WTC11 (cell line): ENCODE results near the gene CWC15. TPM values are rescaled to one million over a fixed set of nuclear protein-coding genes. Genes with fewer than 3 reads are reported as not detected.

Experiments
- ATAC-seq: fragments of 200-7000 bp; cut with Tn5 transposase; 2 replicates; pipeline ENCODE4 v1.10.0; 2021; ENCODE audit warnings: mild to moderate bottlenecking, moderate library complexity
- CTCF ChIA-PET: fragments of 300-600 bp; sonication (Branson Sonifier 250); formaldehyde crosslinking; loops from one replicate; lab custom pipeline; 2021; ENCODE audit warnings: antibody characterized with exemption; lab: Charles Lee
- POLR2A ChIA-PET: fragments of 350-600 bp; sonication (Branson Sonifier 250); formaldehyde crosslinking; loops from one replicate; lab custom pipeline; 2021; ENCODE audit warnings: antibody characterized with exemption; lab: Charles Lee
- DNase-seq: peaks from one replicate; pipeline ENCODE4 v3.0.0; 2021; ENCODE audit warnings: low spot score
- H3K27ac Mint-ChIP-seq: 2 replicates; pipeline ENCODE4 v1.8.0; 2021; ENCODE audit warnings: mixed read lengths
- H3K27me3 Mint-ChIP-seq: 2 replicates; pipeline ENCODE4 v1.8.0; 2021; ENCODE audit warnings: low read depth, mild to moderate bottlenecking, moderate library complexity, mixed read lengths
- H3K36me3 Mint-ChIP-seq: 2 replicates; pipeline ENCODE4 v1.8.0; 2021; ENCODE audit warnings: mixed read lengths
- H3K4me1 Mint-ChIP-seq: 2 replicates; pipeline ENCODE4 v1.8.0; 2022; ENCODE audit warnings: mixed read lengths
- H3K4me3 Mint-ChIP-seq: 2 replicates; pipeline ENCODE4 v1.8.0; 2021; ENCODE audit warnings: mild to moderate bottlenecking, moderate library complexity, mixed read lengths
- H3K9me3 Mint-ChIP-seq: 2 replicates; pipeline ENCODE4 v1.8.0; 2021; ENCODE audit warnings: mixed read lengths
- ATF1 ChIP-seq: sonication (generic); formaldehyde crosslinking; IDR thresholded peaks from 2 replicates; pipeline ENCODE4 v1.8.1; 2023; ENCODE audit warnings: mild to moderate bottlenecking, moderate library complexity, missing genetic modification reagents
- CREB1 ChIP-seq: sonication (generic); formaldehyde crosslinking; IDR thresholded peaks from 2 replicates; pipeline ENCODE4 v1.8.0; 2023; ENCODE audit warnings: mild to moderate bottlenecking, missing genetic modification reagents
- ETV6 ChIP-seq: sonication (generic); formaldehyde crosslinking; IDR thresholded peaks from 2 replicates; pipeline ENCODE4 v1.8.1; 2022; ENCODE audit warnings: mild to moderate bottlenecking, missing genetic modification reagents
- FOXJ3 ChIP-seq: sonication (generic); formaldehyde crosslinking; IDR thresholded peaks from 2 replicates; pipeline ENCODE4 v1.9.0; 2021; ENCODE audit warnings: missing genetic modification reagents, mild to moderate bottlenecking, borderline replicate concordance
- FOXP1 ChIP-seq: sonication (generic); formaldehyde crosslinking; IDR thresholded peaks from 2 replicates; pipeline ENCODE4 v1.8.0; 2022; ENCODE audit warnings: missing genetic modification reagents, mild to moderate bottlenecking, moderate library complexity, borderline replicate concordance
- GRHL2 ChIP-seq: fragments of 250-450 bp; sonication (Bioruptor Pico); IDR thresholded peaks from 2 replicates; pipeline ENCODE4 v1.8.0; 2022; ENCODE audit warnings: mild to moderate bottlenecking, moderate library complexity; ENCODE audit not compliant: insufficient replicate concordance, severe bottlenecking
- PRRX2 ChIP-seq: fragments of 250-450 bp; sonication (Bioruptor Pico); IDR thresholded peaks from 2 replicates; pipeline ENCODE4 v1.8.0; 2021; ENCODE audit warnings: mild to moderate bottlenecking
- RELA ChIP-seq: sonication (generic); formaldehyde crosslinking; IDR thresholded peaks from 2 replicates; pipeline ENCODE4 v1.8.1; 2022; ENCODE audit warnings: missing genetic modification reagents, mild to moderate bottlenecking, borderline replicate concordance
- RORB ChIP-seq: fragments of 250-450 bp; sonication (Bioruptor Pico); IDR thresholded peaks from 2 replicates; pipeline ENCODE4 v1.9.0; 2021; ENCODE audit warnings: mild to moderate bottlenecking
- ZNF263 ChIP-seq: sonication (generic); formaldehyde crosslinking; IDR thresholded peaks from 2 replicates; pipeline ENCODE4 v1.8.1; 2022; ENCODE audit warnings: low read depth, mild to moderate bottlenecking, moderate library complexity, missing genetic modification reagents
- ZNF317 ChIP-seq: sonication (generic); formaldehyde crosslinking; IDR thresholded peaks from 2 replicates; pipeline ENCODE4 v1.8.1; 2023; ENCODE audit warnings: low read depth, mild to moderate bottlenecking, moderate library complexity, missing genetic modification reagents, borderline replicate concordance
- ZNF416 ChIP-seq: fragments of 250-450 bp; sonication (Bioruptor Pico); IDR thresholded peaks from 2 replicates; pipeline ENCODE4 v1.9.0; 2021; ENCODE audit warnings: mild to moderate bottlenecking, inconsistent platforms
- ZNF671 ChIP-seq: fragments of 250-450 bp; sonication (Bioruptor Pico); IDR thresholded peaks from 2 replicates; pipeline ENCODE4 v1.8.0; 2021; ENCODE audit warnings: mild to moderate bottlenecking
- total RNA-seq: library from RNA; stranded (reverse); gene quantifications from 3 replicates; pipeline ENCODE4 v1.2.3, GENCODE V29; 2021
- TF ChIP-seq, protein P1 (sequence below): fragments of 200-600 bp; IDR thresholded peaks from 2 replicates; pipeline ENCODE4 v1.8.0; 2022; ENCODE audit warnings: antibody characterized with exemption
- TF ChIP-seq, protein P2 (sequence below): fragments of 250-450 bp; sonication (Bioruptor Pico); IDR thresholded peaks from 2 replicates; pipeline ENCODE4 v1.9.0; 2021; ENCODE audit warnings: mild to moderate bottlenecking, borderline replicate concordance
- TF ChIP-seq, protein P3 (sequence below): fragments of 250-450 bp; sonication (Bioruptor Pico); IDR thresholded peaks from 2 replicates; pipeline ENCODE4 v2.1.2; 2022; ENCODE audit warnings: mild to moderate bottlenecking, moderate library complexity
- TF ChIP-seq, protein P4 (sequence below): sonication (generic); formaldehyde crosslinking; IDR thresholded peaks from 2 replicates; pipeline ENCODE4 v1.8.1; 2023; ENCODE audit warnings: mild to moderate bottlenecking, missing genetic modification reagents, moderate library complexity
- TF ChIP-seq, protein P5 (sequence below): sonication (generic); formaldehyde crosslinking; IDR thresholded peaks from 2 replicates; pipeline ENCODE4 v1.8.0; 2022; ENCODE audit warnings: mild to moderate bottlenecking, missing genetic modification reagents
- TF ChIP-seq, protein P6 (sequence below): sonication (generic); formaldehyde crosslinking; IDR thresholded peaks from 2 replicates; pipeline ENCODE4 v1.8.0; 2022; ENCODE audit warnings: mild to moderate bottlenecking, missing genetic modification reagents

CWC15 gene
- total RNA-seq, 1 experiment from 2014 or later = 49.4 TPM

DNA sequence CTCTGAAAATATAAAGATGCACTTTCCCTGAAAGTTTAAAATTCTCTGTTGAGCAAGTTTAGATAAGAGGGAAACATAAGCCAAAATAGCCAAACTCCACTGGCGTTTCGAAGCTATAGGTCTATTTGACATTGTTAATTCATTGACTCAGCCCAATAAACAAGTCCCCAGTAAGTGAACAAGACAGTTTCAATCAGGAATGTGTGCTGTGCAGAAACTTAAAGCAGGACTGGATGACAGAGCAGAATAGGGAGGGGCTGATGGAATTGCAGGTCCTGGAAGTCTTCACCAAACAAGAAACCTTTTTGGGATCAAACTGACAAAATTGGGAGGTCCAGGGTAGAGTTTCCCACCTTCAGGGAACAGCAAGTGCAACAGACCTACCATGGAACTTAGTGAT is 42.8 kb upstream of the CWC15 start (continued):
- TF ChIP-seq, protein P1, sequence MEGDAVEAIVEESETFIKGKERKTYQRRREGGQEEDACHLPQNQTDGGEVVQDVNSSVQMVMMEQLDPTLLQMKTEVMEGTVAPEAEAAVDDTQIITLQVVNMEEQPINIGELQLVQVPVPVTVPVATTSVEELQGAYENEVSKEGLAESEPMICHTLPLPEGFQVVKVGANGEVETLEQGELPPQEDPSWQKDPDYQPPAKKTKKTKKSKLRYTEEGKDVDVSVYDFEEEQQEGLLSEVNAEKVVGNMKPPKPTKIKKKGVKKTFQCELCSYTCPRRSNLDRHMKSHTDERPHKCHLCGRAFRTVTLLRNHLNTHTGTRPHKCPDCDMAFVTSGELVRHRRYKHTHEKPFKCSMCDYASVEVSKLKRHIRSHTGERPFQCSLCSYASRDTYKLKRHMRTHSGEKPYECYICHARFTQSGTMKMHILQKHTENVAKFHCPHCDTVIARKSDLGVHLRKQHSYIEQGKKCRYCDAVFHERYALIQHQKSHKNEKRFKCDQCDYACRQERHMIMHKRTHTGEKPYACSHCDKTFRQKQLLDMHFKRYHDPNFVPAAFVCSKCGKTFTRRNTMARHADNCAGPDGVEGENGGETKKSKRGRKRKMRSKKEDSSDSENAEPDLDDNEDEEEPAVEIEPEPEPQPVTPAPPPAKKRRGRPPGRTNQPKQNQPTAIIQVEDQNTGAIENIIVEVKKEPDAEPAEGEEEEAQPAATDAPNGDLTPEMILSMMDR = no peak
- TF ChIP-seq ETV6 (CRISPR knock-in tag) = no peak
- no peak for TF ChIP-seq ZNF416 (CRISPR knock-in tag)
- no peak for TF ChIP-seq ZNF671
- no peak for TF ChIP-seq ATF1 (CRISPR knock-in tag)

DNA sequence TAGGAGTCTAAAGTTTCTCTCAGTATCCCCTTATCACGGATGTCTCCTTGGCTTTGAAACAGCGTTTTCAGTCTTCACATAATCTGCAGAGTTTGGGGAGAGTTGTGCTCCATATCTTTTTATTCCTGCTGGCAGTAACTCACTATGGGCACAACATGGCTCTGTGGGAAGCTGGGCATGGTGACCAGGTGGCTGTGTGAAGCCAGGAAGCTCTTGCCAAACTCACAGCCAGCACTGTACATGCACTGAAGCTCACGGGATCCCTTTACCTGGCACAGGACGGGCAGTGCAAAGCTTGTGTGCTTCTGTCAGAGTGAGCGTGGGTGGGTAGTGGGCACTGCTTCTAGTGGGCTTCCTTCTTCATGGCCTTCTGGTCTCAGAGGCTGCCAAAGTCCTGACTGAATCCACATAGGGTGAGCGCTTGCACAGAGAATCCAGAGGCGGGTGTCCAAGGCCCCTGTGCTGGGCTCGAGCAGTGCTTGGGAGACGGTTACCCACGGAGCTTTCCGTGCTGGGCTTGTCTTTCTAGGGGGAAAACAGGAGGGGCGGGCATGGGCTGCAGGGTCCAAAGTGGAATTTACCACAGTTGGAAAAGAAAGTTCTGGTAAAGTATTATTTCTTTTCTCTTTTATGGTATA is 40.9 kb upstream of the CWC15 start:
- no peaks in the 10 kb centered on the region for H3K36me3 Mint-ChIP-seq
- ChIA-PET CTCF (no interaction called here), POLR2A (no interaction called here)
- peaks cover 3% of the 10 kb centered on the region for H3K27me3 Mint-ChIP-seq
- no peak overlapping the region for H3K4me3 Mint-ChIP-seq
- DNase-seq (no peak), ATAC-seq (no peak)
- TF ChIP-seq, protein P2, sequence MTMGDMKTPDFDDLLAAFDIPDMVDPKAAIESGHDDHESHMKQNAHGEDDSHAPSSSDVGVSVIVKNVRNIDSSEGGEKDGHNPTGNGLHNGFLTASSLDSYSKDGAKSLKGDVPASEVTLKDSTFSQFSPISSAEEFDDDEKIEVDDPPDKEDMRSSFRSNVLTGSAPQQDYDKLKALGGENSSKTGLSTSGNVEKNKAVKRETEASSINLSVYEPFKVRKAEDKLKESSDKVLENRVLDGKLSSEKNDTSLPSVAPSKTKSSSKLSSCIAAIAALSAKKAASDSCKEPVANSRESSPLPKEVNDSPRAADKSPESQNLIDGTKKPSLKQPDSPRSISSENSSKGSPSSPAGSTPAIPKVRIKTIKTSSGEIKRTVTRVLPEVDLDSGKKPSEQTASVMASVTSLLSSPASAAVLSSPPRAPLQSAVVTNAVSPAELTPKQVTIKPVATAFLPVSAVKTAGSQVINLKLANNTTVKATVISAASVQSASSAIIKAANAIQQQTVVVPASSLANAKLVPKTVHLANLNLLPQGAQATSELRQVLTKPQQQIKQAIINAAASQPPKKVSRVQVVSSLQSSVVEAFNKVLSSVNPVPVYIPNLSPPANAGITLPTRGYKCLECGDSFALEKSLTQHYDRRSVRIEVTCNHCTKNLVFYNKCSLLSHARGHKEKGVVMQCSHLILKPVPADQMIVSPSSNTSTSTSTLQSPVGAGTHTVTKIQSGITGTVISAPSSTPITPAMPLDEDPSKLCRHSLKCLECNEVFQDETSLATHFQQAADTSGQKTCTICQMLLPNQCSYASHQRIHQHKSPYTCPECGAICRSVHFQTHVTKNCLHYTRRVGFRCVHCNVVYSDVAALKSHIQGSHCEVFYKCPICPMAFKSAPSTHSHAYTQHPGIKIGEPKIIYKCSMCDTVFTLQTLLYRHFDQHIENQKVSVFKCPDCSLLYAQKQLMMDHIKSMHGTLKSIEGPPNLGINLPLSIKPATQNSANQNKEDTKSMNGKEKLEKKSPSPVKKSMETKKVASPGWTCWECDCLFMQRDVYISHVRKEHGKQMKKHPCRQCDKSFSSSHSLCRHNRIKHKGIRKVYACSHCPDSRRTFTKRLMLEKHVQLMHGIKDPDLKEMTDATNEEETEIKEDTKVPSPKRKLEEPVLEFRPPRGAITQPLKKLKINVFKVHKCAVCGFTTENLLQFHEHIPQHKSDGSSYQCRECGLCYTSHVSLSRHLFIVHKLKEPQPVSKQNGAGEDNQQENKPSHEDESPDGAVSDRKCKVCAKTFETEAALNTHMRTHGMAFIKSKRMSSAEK (CRISPR knock-in tag) = no peak
- TF ChIP-seq FOXJ3 (CRISPR knock-in tag) = no peak
- TF ChIP-seq ATF1 (CRISPR knock-in tag) = no peak
- TF ChIP-seq ZNF671 = no peak
- TF ChIP-seq, protein P3, sequence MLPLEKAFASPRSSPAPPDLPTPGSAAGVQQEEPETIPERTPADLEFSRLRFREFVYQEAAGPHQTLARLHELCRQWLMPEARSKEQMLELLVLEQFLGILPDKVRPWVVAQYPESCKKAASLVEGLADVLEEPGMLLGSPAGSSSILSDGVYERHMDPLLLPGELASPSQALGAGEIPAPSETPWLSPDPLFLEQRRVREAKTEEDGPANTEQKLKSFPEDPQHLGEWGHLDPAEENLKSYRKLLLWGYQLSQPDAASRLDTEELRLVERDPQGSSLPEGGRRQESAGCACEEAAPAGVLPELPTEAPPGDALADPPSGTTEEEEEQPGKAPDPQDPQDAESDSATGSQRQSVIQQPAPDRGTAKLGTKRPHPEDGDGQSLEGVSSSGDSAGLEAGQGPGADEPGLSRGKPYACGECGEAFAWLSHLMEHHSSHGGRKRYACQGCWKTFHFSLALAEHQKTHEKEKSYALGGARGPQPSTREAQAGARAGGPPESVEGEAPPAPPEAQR = no peak
- no peaks in the 10 kb centered on the region for H3K9me3 Mint-ChIP-seq
- H3K4me1 Mint-ChIP-seq = no peaks in the 10 kb centered on the region
- H3K27ac Mint-ChIP-seq = no peak overlapping the region

DNA sequence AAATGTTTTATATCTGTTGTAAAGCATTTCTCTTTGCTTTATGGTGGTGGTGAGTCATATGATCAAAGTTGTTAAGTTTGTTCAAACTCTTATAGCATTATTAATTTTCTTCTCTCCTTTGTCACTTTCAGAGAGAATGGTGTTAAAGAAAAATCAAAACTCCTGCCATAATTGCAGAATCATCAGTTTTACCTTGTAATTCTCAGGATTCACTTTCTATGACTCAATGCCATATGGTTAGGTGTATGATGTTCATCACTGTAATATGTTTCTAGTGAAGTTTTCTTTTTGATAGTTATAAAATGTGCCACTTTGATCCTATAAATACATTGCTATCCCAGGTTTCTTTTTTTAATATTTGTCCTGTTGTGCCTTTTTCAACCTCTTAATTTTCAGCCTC is 38.0 kb upstream of the CWC15 start:
- Mint-ChIP-seq H3K27me3 (peaks cover 13% of the 10 kb centered on the region), H3K27ac (no peak overlapping the region)

More for the DNA sequence above, 38.0 kb upstream of the CWC15 start:
- Mint-ChIP-seq H3K4me3 (no peak overlapping the region), H3K36me3 (no peaks in the 10 kb centered on the region), H3K9me3 (peaks cover 8% of the 10 kb centered on the region; the same call in 1 of the 2 replicates), H3K4me1 (no peaks in the 10 kb centered on the region)
- TF ChIP-seq ZNF263 = no peak
- no peak for TF ChIP-seq GRHL2 (CRISPR knock-in tag)
- TF ChIP-seq ATF1 (CRISPR knock-in tag) = no peak
- no peak for TF ChIP-seq FOXP1 (CRISPR knock-in tag)
- TF ChIP-seq, protein P4, sequence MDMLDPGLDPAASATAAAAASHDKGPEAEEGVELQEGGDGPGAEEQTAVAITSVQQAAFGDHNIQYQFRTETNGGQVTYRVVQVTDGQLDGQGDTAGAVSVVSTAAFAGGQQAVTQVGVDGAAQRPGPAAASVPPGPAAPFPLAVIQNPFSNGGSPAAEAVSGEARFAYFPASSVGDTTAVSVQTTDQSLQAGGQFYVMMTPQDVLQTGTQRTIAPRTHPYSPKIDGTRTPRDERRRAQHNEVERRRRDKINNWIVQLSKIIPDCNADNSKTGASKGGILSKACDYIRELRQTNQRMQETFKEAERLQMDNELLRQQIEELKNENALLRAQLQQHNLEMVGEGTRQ (CRISPR knock-in tag) = no peak
- no peak for TF ChIP-seq CREB1 (CRISPR knock-in tag)
- TF ChIP-seq ZNF416 (CRISPR knock-in tag) = no peak
- TF ChIP-seq PRRX2 = no peak
- TF ChIP-seq RELA = no peak
- TF ChIP-seq ZNF317 (CRISPR knock-in tag) = no peak
- TF ChIP-seq, protein P5, sequence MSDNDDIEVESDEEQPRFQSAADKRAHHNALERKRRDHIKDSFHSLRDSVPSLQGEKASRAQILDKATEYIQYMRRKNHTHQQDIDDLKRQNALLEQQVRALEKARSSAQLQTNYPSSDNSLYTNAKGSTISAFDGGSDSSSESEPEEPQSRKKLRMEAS (CRISPR knock-in tag) = no peak
- TF ChIP-seq RORB (CRISPR knock-in tag) = no peak
- TF ChIP-seq, protein P6, sequence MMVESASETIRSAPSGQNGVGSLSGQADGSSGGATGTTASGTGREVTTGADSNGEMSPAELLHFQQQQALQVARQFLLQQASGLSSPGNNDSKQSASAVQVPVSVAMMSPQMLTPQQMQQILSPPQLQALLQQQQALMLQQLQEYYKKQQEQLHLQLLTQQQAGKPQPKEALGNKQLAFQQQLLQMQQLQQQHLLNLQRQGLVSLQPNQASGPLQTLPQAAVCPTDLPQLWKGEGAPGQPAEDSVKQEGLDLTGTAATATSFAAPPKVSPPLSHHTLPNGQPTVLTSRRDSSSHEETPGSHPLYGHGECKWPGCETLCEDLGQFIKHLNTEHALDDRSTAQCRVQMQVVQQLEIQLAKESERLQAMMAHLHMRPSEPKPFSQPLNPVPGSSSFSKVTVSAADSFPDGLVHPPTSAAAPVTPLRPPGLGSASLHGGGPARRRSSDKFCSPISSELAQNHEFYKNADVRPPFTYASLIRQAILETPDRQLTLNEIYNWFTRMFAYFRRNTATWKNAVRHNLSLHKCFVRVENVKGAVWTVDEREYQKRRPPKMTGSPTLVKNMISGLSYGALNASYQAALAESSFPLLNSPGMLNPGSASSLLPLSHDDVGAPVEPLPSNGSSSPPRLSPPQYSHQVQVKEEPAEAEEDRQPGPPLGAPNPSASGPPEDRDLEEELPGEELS = no peak
- ChIA-PET POLR2A (no interaction called here), CTCF (no interaction called here)
- ATAC-seq (no peak), DNase-seq (no peak)
